HEK293T (cell line): ENCODE results near the gene PLK3.

ENCODE experiments used
- BHLHE40 ChIP-seq: fragments of 450-650 bp; IDR thresholded peaks from 2 replicates; pipeline ENCODE4 v1.6.1; 2016; ENCODE audit warnings: mild to moderate bottlenecking, moderate library complexity, borderline replicate concordance
- ELF4 ChIP-seq: fragments of 450-650 bp; IDR thresholded peaks from 2 replicates; pipeline ENCODE4 v1.6.1; 2017; ENCODE audit warnings: antibody characterized with exemption
- FOXA1 ChIP-seq: fragments of 450-650 bp; IDR thresholded peaks from 2 replicates; pipeline ENCODE4 v1.6.1; 2016; ENCODE audit warnings: mild to moderate bottlenecking
- FOXM1 ChIP-seq: fragments of 450-650 bp; IDR thresholded peaks from 2 replicates; pipeline ENCODE4 v1.6.1; 2017; ENCODE audit warnings: mild to moderate bottlenecking, borderline replicate concordance
- HDGF ChIP-seq: fragments of 450-650 bp; IDR thresholded peaks from 2 replicates; pipeline ENCODE4 v1.6.1; 2017; ENCODE audit warnings: antibody characterized with exemption, borderline replicate concordance
- L3MBTL2 ChIP-seq: fragments of 450-650 bp; conservative IDR thresholded peaks from 2 replicates; pipeline ENCODE4 v1.6.1; 2016; ENCODE audit warnings: mild to moderate bottlenecking
- NFRKB ChIP-seq: fragments of 450-650 bp; IDR thresholded peaks from 2 replicates; pipeline ENCODE4 v1.6.1; 2016; ENCODE audit warnings: mild to moderate bottlenecking, moderate library complexity
- PKNOX1 ChIP-seq: fragments of 450-650 bp; IDR thresholded peaks from 2 replicates; pipeline ENCODE4 v1.6.1; 2016
- SP1 ChIP-seq: fragments of 450-650 bp; IDR thresholded peaks from 2 replicates; pipeline ENCODE4 v1.6.1; 2017
- SUZ12 ChIP-seq: fragments of 450-650 bp; IDR thresholded peaks from 2 replicates; pipeline ENCODE4 v1.6.1; 2016; ENCODE audit warnings: mild to moderate bottlenecking
- TARDBP ChIP-seq: fragments of 450-650 bp; IDR thresholded peaks from 2 replicates; pipeline ENCODE4 v1.6.1; 2016
- ZNF384 ChIP-seq: fragments of 450-650 bp; IDR thresholded peaks from 2 replicates; pipeline ENCODE4 v1.6.1; 2016

- TF ChIP-seq FOXM1 (no peak), ELF4 (no peak), BHLHE40 (no peak), TARDBP (no peak), NFRKB (no peak), FOXA1 (no peak), PKNOX1 (no peak), SP1 (no peak), HDGF (no peak), L3MBTL2 (no peak), SUZ12 (no peak), ZNF384 (no peak)
Measured at GRCh38 chr1:44760876-44761275, 39.3 kb upstream of the PLK3 start.
